Measurements from ENCODE around the gene DBP.
"Not testable (repeated sequence)": the region's sequence is repeated elsewhere in the genome, so short reads cannot be mapped to it uniquely, and the experiment has no call there.

DBP gene

DNA sequence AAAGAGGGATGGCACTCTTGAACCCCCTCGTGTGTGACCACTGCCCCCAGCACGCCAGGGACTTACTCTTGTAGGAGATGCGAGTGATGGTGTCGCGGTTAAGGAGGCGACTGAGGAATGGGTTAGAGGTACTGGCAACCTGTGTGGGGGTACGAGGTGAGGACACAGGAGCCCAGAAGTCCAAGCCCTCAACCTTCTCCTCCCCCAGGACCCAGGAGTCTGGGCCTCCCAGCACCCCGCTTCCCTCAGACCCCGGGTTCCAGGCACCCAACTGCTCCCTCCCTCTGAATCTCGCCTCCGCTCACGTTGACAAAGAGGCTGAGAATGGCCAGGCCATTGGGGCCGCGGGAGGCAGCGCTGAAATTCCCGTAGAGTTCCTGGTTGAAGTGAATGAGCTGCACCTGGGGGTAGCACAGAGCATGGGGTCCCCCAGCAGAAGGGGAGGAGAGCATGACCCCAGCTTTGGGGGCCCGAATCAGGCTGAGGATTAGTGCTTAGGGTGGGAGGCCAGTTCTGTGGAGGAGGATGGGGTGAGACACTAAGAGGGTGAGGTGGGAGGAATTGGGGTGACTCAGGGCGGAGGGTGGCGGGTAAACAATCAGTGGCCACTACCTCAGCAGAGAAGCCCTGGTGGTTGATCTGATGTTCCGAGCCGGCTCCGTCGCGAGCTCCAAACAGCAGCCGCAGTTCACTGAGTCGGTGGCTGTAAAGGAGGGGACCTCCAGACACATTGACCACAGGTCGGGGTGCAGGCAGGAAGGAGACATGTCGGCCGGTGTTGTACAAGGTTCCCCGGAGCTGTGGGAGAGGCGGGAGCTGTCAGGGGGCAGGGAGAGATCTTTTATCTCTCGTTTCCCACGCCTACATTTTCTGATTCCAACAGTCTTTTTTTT lies 2.5 kb upstream of the DBP start:
- DNase-seq (ENCODE audit: low read depth): no peak

DNA sequence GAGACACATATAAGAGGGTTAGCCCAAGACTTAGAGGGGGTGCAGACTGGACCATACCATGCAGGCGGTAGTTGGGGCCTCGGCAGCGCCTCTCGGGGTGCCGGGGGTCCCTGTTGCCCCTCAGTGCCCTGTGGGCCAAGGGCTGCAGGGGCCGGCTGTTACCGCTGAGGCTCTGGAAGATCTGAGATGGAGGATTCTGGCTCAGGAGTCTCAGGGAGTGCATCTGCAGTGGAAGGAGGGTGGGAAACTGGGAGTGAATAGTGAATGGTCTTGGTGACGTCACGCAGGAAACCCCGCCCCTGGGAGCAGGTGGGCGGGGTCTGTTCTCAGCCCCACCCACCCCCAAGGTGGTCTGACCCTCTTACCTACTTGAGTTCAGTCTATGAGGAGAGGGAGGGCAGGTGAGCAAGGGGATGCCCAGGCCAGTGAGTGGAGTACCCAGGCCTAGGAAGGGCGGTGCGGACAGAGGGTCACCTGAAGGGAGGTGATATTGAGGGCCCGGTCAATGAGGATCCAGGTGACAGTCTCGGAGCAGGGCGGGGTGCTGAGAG lies 1.7 kb upstream of the DBP start:
- no peak for DNase-seq (ENCODE audit: low read depth)

DNA sequence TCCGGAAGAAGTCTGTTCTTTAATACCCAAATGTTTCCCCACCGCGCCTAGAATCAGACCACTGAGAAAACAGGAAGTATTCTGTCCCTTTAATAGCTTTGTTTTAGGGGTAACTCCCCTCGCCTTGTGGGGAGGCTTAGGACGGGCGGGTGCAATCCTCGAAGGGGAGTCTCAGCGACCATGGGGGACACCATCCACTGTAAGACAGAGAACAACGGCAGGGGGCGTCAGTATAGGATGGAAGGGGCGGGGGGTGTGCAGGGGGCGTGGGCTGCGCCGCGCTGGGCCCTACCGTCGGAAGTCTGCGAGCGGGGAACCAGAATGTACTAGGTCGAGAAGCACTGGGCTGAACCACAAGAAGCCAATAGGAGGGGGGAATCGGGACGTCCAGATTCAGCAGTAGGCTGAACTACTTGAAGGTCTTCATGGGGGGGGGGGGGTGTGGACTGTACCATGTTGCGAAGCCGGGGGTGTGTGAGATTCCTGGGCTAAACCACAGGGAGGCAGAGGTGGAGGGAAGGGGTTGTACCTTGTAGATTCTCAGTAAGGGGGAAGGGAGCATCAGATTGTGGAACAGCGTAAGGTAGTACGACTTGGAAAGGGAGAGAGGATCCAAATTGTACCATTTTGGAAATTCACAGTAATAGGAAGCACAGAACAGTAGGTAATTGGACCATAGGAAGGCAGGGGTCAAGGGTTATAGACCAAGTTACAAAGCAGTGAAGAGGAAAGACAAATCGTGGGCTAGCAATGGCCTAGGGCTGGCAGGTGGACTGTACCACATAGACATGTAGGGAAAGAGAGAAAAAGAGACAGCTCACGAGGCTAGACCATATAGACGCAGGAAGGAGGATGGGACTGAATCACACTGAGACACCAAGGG lies 1.0 kb upstream of the DBP start:
- peak; percentile 99 for DNase-seq (ENCODE audit: low read depth)

DNA sequence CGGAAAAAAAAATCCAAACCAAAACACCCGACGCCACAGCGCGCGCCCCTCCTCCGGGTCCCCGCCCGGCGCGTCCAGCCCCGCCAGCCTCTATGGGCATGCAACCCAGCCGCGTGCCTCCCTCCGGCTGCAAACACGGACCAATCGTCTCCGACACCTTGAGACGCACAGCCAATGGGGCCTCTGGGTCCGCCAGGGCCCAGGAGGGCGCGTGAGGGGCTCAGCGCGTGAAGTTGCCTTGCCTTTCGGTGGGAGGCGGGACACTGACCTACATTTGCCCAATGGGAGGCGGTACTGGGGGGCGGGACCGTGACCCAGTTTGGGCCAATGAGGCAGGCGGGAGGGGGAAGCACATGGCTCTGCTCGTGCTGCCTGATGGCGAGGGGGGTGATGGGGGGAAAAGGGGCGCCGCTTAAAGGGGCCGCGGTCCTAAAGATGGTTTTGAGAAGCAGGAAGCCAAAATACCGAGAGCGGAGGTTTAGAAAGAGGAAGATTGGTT lies 319 bp upstream of the DBP start:
- DNase-seq (ENCODE audit: low read depth): peak; percentile 100

DNA sequence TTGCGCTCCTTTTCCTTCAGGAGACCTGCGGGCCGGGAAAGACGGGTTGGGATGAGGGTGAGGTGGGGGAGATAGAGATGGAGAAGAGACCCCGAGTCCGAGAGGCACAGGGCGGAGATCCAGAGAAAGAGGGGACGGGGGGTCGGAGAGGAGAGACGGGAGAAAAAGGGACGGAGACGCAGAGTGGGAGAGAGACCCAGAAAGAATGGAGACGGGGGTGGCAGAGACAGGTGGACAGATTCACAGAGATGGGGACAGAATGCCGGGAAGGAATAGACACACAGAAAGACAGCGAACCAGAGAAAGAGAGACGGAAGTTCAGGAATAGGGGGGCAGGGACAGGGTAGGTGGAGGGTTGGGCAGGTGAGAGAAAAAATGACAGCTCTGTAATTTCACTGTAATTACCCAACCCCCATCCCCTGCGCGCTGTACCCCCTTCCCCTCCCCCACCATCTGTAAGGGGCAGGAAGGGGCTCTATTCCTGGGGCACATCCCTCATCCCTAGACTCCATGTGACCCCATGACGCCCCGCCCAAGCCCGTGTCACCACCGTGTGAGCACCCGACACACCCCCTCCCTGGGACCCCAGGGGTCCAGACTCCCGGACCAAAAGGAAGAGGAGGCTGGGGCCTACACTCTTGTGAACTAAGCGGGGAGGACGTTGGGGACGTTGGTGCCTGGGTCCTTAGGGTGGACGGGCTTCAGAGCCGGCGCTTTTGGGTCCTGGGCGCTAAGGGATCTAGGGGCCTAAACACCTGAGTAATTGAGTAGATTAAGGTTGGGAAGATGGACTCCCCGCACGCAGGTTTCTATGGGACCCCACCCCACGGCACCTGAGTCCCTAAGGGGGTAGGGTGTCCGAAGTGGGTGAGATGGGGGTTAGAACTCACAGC lies 967 bp downstream of the DBP start:
- no peak for DNase-seq (ENCODE audit: low read depth)

DNA sequence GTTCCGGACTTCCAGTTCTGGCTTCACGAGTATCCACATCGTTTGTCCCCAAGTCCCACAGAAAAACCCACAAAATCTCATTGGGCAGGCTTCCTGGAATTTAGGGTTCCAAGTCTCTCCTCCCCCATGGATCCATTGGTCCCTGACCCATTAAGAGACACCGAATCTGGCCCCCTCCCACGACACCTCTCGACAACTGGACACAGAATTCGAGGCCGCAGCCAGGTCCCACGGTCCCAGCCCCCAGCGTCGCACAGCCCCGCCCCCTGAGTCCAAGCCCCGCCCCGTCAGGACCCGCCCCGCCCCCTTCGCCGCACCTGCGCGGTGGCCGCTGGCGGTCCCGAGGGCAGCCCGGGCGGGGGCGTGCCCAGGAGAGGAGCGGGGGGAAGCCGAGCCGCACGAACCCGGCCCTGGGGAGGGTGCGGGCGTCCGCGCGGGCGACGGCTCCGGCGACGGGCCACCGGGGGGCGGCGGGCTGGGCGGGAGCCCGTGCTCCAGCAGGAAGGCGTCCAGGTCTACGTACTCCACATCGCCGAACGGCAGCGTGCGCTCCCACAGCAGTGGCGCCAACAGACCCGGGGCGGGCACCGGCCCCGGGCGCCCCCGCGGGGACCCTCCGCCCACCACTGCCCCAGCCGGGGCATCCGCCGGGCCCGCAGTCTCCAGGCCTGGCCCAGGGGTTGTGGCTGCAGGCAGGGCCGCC lies 1.8 kb downstream of the DBP start:
- DNase-seq (ENCODE audit: low read depth): peak; percentile 75

DNA sequence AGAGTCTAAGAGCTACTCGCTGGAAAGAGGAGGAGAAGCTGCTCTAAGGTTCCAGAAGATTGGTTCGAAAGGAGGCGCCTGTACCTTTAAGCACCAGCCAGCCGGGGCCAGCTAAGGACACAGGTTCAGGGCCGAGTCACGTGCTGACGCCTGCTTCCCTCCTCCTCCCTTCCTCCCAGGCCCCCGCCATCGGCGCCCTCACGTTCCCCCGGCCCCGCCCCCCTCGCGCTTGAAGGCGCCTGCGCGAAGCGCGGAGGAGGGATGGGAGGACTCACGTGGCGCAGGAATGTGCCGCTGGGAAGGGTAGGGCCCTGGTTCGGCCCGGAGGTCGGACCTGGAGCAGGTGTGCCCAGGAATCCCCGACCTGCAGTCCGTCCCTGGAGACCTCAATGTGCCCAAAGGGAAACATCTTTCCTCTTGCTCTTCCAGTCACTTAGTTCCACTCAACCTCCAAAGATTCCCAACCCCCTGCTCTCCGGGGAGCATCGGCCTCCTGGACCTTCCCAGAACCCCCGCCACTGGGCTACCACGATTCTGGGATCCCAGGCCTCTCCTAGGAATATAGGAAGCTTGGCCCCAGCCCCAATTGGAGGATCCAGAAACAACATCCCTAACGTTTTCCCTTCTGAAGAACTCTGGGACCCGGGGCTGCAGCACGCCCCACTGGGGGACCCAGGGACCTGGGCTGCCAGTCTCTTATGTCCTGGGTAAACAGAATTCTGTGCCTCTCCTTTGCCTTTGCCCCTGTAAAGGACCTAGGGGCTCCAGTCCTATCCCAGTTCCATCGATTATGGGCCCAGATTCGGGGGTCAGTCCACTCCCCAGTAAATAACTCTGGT lies 2.5 kb downstream of the DBP start:
- DNase-seq (ENCODE audit: low read depth): peak; percentile 97

DNA sequence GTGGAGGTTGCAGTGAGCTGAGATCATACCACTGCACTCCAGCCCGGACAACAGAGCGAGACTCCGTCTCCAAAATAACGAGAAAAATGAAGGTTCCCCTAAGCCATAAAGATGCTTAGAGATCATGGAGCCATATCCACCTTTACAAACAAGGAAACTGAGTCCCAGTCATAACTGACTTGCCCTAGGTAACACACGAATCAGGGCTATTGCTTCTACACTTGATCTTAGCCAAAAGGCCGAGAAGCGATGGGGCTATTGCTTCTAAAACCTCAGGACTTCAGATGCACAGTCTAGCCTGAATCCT lies 3.2 kb downstream of the DBP start:
- DNase-seq (ENCODE audit: low read depth): no peak

DNA sequence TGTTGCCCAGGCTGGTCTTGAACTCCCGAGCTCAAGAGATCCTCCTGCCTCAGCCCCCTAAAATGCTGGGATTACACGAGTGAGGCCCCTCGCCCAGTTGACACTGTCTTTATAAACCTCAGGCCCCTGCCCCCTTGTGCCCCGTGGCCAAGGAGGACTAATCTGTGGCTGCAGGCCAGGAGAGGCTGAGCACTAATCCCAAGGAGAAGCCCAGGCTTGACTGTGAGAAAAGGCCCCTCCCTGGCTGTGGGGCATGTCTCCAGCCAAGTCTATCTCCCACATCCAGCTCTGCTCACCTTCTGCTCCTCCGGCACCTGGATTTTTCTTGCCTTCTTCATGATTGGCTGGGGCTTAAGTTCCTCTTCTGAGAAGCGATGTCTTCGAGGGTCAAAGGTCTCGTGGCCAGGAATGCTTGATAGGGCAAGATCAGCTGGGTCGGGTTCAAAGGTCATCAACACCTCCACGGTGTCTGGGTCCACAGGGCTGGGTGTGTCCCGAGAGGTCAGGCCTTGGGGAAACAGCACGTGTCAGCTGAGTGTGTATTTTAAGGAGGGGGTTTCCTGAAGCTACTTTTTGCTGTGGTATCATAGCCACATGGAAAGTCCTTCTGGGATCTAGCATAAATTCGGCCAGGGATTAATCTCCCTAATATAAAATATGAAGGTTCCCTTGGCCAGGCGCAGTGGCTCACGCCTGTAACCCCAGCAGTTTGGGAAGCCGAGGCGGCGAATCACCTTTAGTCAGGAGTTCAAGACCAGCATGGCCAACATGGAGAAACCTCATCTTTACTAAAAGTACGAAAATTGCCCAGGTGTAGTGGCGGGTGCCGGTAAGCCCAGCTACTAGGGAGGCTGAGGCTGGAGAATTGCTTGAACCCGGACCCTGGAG lies 3.8 kb downstream of the DBP start:
- no peak for DNase-seq (ENCODE audit: low read depth)

DNA sequence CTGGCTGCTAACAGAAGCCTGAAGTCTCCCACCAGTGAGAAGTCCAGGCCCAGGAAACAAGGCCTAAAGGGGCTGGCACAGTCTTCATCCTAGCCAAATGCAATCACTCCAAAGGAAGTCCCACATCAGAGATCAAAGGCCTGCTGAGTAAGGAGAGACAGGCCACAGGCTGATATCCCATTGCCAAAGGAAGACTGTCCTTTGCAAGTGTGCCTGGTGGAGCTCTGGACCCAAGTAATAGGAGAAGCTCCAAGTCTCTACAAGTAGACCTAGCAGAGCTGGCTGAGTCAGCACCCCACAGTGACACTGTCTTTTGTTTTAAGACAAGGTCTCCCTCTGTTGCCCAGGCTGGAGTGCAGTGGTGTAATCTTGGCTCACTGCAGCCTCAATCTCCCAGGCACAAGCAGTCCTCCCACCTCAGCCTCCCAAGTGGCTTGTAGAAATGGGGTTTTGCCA lies 4.5 kb downstream of the DBP start:
- DNase-seq (ENCODE audit: low read depth): no peak

DNA sequence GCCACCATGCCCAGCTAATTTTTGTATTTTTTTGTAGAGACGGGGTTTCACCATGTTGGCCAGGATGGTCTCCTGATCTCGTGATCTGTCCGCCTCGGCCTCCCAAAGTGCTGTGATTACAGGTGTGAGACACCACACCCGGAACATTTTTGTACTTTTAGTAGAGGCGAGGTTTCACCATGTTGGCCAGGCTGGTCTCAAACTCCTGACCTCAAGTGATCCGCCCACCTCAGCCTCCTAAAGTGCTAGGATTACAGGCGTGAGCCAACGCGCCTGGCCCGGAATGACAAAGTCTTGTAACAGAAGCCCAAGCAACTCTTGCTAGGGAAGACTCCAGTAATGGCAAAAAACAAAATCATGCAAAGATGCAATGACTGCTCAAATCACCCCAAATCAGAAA lies 4.9 kb downstream of the DBP start:
- not testable (repeated sequence) for DNase-seq (ENCODE audit: low read depth)

DNA sequence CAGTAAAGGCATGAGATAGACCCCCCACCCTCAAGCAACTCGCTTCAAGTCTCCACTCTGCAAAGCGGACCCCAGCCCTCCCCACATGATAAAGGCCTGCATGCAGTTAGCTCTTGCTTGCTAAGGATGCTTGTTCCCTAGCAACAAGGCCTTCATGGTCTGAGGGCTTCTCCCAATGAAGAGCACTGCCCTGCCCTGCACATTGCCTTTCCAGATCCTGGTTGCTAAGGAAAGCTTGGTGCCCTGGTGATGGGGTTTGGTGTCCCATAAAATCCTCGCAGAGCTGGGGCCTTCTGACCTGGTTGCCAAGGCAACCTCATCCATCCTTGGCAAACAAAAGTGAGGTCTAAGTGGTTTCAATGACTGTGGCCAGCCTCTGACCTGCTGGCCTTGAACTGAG lies 6.0 kb downstream of the DBP start:
- no peak for DNase-seq (ENCODE audit: low read depth)

DNA sequence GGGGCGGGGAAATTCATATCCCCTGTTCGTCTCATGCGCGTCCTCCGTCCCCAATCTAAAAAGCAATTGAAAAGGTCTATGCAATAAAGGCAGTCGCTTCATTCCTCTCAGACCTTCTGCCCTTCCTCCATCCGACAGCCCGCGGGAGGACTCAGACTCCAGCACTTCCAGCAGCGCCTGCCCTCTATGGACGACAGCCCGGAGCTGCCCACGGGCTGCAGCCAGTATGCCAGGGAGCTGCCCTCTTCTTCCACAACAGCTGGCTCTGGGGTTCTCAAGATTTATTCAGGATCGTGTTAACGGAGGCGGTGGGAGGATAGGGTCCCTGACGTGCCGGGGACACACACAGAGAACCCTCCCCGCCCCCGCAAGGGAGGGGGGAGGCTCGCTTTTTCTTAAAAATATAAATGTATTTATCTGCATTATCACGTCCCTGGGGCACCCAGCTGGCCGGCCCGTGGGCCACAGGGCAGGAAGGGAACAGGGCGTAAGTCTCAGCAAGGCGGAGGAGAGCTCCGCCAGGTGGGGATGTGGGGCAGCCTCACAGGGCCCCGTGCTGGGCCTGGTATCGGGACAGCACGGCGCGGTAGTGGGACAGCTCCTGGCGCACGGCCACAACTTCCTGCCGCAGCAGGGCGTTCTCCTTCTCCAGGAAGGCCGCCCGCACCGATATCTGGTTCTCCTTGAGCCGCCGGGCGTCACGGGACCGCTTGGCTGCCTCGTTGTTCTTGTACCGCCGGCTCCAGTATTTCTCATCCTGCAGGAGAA lies 6.7 kb downstream of the DBP start:
- peak; percentile 74 for DNase-seq (ENCODE audit: low read depth)

DNA sequence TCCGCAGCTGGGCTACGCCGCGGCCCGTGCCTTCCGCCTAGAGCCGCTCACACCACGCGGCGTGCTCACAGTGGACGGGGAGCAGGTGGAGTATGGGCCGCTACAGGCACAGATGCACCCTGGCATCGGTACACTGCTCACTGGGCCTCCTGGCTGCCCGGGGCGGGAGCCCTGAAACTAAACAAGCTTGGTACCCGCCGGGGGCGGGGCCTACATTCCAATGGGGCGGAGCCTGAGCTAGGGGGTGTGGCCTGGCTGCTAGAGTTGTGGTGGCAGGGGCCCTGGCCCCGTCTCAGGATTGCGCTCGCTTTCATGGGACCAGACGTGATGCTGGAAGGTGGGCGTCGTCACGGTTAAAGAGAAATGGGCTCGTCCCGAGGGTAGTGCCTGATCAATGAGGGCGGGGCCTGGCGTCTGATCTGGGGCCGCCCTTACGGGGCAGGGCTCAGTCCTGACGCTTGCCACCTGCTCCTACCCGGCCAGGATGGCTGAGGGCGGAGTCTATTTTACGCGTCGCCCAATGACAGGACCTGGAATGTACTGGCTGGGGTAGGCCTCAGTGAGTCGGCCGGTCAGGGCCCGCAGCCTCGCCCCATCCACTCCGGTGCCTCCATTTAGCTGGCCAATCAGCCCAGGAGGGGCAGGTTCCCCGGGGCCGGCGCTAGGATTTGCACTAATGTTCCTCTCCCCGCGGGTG lies 7.4 kb downstream of the DBP start:
- DNase-seq (ENCODE audit: low read depth): no peak

DNA sequence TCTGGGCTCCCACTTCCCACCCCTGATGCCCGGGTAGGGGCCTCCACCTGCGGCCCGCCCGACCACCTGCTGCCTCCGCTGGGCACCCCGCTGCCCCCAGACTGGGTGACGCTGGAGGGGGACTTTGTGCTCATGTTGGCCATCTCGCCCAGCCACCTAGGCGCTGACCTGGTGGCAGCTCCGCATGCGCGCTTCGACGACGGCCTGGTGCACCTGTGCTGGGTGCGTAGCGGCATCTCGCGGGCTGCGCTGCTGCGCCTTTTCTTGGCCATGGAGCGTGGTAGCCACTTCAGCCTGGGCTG lies 7.9 kb downstream of the DBP start:
- no peak for DNase-seq (ENCODE audit: low read depth)

DNA sequence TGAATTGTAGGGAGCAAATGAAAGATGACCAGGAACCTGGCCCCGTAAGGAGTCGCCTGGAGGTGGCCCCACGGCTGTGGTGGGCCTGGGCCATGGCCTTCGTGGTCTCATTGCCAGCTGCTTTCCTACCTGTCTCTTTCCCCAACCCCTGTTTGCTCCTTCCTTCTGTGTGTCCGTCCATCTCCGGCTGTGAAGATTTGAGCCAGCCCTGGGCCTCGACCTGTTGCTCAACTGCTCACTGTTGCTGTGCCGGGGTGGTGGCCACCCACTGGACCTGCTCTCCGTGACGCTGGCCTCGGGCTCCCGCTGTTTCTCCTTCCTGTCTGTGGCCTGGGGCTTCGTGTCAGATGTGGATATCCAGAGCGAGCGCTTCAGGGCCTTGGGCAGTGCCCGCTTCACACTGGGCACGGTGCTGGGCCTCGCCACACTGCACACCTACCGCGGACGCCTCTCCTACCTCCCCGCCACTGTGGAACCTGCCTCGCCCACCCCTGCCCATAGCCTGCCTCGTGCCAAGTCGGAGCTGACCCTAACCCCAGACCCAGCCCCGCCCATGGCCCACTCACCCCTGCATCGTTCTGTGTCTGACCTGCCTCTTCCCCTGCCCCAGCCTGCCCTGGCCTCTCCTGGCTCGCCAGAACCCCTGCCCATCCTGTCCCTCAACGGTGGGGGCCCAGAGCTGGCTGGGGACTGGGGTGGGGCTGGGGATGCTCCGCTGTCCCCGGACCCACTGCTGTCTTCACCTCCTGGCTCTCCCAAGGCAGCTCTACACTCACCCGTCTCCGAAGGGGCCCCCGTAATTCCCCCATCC lies 8.5 kb downstream of the DBP start:
- no peak for DNase-seq (ENCODE audit: low read depth)

DNA sequence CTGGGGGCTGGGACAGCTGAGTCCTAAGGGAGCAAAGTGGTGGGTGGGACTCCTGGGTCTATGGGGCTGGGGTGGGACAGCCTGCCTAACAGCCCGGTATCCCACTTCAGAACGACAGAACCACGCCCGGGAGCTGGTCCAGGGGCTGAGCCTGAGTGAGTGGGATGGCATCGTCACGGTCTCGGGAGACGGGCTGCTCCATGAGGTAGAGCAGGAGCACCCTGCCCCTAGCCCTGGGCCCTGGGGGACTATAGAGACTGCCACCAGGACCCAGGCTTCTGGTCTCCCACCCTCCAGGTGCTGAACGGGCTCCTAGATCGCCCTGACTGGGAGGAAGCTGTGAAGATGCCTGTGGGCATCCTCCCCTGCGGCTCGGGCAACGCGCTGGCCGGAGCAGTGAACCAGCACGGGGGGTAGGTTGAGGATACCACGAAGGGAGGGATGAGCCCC lies 9.3 kb downstream of the DBP start:
- no peak for DNase-seq (ENCODE audit: low read depth)

Measured in CMK (cell line).